NCI-H2227 (cell line): ENCODE measurements around the gene PAQR6.
"Not testable (repeated sequence)": the region's sequence is repeated elsewhere in the genome, so short reads cannot be mapped to it uniquely, and the experiment has no call there.

ENCODE experiments used
- DNase-seq: peaks from one replicate; lab custom pipeline; 2025; ENCODE audit not compliant: unreplicated experiment; lab: John Stamatoyannopoulos, UW

Gene PAQR6

GRCh38 chr1:156233426-156234127 lies 14.3 kb downstream of the PAQR6 start:
- DNase-seq: no peak

DNA sequence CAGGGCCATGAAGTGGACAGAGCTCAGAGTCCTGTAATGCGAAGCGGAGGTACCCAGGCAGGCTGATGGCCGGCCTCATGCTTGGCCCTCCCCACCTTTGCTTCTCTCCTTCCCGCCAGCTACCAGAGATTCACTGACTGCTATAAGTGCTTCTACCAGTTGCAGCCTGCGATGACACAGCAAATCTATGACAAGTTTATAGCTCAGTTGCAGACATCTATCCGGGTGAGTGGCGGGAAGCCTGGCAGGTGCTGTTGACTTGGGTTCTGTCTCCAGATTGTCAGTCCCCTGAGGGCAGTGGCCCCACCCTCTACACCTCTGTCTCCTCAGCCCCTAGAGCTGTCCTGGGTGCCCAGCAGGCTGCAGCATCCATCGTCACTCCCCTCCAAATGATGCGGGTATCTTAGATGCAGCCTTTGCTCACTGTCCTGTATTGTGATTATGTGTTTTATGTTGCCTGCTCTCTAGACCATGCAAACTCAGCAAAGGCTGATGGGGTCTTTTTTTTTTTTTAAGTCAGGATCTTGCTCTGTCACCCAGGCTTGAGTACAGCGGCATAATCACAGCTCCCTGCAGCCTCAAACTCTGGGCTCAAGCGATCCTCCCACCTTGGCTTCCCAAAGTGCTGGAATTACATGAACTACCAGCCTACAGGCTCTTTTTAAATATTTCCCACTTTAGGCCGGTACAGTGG lies 15.5 kb downstream of the PAQR6 start:
- peak; percentile 42 for DNase-seq

DNA sequence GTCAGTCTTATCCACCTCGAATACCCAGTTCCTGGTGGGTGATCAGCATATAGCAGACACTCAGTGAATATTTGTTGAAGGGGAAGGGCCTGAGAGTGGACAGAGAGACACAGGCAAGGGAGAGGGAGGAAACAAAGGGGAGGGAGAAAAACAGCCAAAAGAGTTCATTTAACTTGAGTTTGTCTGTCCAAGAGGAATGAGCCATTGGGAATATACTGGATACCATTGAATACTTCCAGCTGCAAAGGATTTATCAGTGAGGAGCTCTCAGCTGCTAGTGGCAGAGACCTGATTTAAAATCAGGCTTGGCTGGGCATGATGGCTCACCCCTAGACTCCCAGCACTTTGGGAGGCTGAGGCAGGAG lies 17.4 kb downstream of the PAQR6 start:
- DNase-seq: no peak

DNA sequence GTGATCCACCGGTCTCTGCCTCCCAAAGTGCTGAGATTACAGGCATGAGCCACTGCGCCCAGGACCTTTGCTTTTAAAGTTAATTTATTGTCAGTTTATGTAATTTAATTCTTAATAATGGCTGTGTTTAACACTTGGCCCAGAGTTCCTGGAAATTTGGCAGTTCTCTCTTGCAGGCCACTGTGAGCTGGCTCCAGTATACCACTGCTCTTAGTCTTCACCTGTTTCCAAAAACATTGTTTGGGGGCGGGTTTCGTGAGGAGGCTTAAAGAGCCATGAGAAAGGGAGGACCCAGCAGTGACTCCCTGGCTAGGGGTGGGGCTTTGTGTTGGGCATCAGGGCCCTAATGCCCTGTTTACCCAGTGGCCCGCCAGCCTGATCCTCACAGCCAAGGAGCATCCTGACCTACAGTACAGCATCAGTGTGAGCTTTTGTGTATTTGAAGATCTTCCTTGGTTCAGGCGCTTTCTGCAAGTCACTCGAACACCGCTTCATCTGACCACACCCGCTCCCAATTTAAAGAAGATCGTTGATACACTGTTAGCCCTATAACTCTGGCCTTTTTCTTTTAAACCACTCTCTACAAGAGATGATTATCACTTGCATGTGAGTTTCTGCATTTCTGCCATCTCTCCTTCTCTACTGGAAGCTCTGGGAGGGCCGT lies 17.9 kb downstream of the PAQR6 start:
- no peak for DNase-seq

DNA sequence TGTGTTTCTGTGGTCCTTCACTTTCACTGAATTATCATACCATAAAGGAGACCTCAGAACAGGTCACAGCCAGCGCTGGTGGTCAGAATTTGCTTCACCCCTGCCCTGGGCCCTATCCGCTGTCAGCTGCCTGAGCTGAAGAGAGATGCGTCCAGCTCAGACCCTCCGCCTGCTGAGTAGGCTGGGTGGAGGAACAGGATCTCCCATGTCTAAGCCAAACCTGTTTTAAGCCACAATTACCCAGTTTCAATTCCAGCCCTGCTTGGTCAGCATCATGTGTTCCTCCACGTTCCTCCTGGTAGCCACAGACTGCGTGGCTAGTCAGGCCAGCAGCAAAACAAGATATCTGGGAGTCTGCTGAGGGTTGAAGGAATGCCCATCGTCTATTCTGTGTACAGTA lies 19.4 kb downstream of the PAQR6 start:
- DNase-seq: no peak

DNA sequence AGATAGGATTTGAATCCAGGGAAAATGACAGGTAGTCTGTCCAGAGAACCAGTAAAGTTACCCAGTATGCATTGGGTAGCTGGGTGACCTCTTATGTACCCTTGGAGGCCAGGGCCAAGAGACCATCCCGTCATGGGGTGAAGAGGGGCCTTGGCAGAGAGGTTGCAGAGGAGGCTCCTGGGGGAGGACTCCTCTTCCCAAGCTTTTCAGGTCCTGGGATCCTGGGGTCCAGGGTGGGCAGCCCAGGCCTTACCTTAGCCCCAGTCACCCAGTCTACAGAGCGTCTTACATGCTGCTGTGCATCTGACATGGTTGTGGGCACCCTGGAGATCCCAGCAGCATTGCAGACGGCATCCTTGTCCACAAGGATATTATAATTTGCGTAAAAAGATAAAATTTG lies 21.1 kb downstream of the PAQR6 start:
- DNase-seq: no peak

GRCh38 chr1:156226116-156226538 lies 21.7 kb downstream of the PAQR6 start:
- DNase-seq: no peak

DNA sequence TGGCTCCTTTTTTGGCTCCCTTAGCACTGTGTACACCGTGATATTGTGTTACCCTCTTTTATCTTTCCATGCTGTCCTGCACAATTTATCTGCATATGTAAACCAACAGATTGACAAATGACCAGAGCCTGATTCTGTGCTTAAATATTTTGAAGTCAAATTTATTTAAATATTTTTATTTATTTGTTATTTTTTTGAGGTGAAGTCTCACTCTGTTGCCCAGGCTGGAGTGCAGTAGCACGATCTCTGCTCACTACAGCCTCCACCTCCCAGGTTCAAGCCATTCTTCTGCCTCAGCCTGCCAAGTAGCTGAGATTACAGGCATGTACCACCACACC lies 22.2 kb downstream of the PAQR6 start:
- DNase-seq: no peak

- DNase-seq: no peak
These were observed 25.7 kb downstream of the PAQR6 start for GRCh38 chr1:156221986-156222692.

DNA sequence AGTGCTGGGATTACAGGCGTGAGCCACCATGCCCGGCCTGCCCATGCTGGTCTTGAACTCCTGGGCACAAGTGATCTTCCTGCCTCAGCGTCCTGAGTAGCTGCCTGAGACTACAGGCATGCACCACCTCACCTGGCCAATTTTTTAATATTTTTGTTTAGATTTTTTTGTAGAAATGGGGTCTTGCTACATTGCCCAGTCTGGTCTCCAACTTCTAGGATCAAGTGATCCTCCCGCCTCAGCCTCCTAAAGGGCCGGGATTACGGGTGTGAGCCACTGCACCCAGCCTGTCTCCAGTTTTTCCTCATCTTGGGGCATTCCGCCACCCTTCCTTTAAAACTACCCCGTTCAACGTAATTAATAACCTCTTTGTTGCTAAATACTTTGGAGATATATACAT lies 27.6 kb downstream of the PAQR6 start:
- no peak for DNase-seq

GRCh38 chr1:156217871-156218270 lies 30.0 kb downstream of the PAQR6 start:
- no peak for DNase-seq

- not testable (repeated sequence) for DNase-seq
These were observed 31.3 kb downstream of the PAQR6 start for GRCh38 chr1:156216361-156217086.

- DNase-seq: no peak
These were observed 33.7 kb downstream of the PAQR6 start for GRCh38 chr1:156214024-156214748.

- no peak for DNase-seq
These were observed 34.3 kb downstream of the PAQR6 start for GRCh38 chr1:156213644-156213966.

DNA sequence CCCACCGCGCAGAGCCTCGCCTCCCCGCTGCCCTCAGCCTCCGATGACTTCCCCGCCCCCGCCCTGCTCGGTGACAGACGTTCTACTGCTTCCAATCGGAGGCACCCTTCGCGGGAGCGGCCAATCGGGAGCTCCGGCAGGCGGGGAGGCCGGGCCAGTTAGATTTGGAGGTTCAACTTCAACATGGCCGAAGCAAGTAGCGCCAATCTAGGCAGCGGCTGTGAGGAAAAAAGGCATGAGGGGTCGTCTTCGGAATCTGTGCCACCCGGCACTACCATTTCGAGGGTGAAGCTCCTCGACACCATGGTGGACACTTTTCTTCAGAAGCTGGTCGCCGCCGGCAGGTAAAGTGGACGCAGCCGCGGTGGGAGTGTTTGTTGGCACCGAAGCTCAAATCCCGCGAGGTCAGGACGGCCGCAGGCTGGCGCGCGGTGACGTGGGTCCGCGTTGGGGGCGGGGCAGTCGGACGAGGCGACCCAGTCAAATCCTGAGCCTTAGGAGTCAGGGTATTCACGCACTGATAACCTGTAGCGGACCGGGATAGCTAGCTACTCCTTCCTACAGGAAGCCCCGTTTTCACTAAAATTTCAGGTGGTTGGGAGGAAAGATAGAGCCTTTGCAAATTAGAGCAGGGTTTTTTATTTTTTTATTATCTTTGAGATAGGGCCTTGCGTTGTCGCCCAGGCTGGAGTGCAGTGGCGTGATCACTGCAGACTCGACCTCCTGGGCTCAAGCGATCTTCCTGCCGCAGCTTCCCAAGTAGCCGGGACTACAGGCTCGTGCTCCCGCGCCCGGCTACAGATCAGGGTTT lies 34.8 kb downstream of the PAQR6 start, which contains the start of gene PMF1:
TSS of gene PMF1 (plus strand) at position 175 of the 811 bp plus-strand sequence. CDS start at position 184, 9 bp downstream.
- DNase-seq: peak; percentile 97

DNA sequence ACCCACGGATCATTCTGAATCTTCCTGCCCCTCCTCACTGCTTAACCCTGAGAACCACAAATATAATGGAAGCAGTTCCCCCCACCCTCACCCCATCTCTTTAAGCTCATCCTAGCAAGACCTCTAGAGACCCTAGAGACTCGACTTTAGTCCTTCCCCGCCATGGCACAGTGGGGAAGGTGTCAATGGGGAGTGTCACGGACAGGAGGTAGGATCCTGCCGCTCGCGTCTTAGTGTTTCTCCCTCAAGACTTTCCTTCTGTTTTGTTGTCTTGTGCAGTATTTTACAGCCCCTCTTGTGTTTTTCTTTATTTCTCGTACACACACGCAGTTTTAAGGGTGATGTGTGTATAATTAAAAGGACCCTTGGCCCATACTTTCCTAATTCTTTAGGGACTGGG lies 35.7 kb downstream of the PAQR6 start:
- no peak for DNase-seq

- DNase-seq: no peak
These were observed 36.6 kb downstream of the PAQR6 start for GRCh38 chr1:156211243-156211642.

GRCh38 chr1:156204686-156205085 lies 43.2 kb downstream of the PAQR6 start:
- DNase-seq: no peak

DNA sequence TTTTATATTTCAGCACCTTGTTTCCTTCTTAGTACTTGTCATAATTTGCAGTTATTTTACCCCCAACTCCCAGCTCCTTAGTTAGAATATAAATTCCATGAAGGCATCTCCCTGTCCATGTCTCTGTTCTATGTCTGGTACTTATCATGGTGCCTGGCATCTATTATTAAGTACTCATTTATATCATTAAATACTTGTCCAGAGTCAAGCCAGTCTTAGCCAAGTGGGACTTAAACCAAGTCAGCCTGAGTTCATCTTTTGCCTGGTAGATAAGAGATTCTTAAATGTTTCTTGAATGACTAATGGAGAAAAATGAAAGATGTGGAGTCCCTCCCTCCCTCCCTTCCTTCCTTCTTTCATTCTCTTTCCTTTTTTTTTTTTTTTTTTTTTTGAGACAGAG lies 44.5 kb downstream of the PAQR6 start:
- no peak for DNase-seq

GRCh38 chr1:156200044-156200443 lies 47.8 kb downstream of the PAQR6 start:
- DNase-seq: no peak
